ENCODE data around the gene GCA.
A peak's percentile ranks its signal among the peaks of the same experiment; 100 is the strongest.

GCA gene

GRCh38 chr2:162298669-162299335 is 45.1 kb upstream of the GCA start:
- Histone ChIP-seq H3K36me3 (ENCODE audit: control insufficient read depth in 1 of 2, insufficient read depth in 2 of 2, low read depth in 1 of 2, low read length in 2 of 2) (no peaks in the 10 kb centered on the region), H3K4me2 (ENCODE audit: low read length, poor library complexity, severe bottlenecking) (no peak overlapping the region), H2BK5ac (ENCODE audit: low read depth, low read length, poor library complexity, severe bottlenecking) (no peak overlapping the region), H3K27me3 (ENCODE audit: control insufficient read depth in 1 of 2, insufficient read depth in 1 of 2, low read length in 2 of 2) (no peaks in the 10 kb centered on the region), H2AK5ac (ENCODE audit: low read length, severe bottlenecking) (no peak overlapping the region), H3K23ac (ENCODE audit: low read length in 2 of 2) (no peak overlapping the region), H4K8ac (ENCODE audit: low read length) (no peak overlapping the region), H2BK15ac (ENCODE audit: low read depth, poor library complexity, severe bottlenecking) (no peak overlapping the region), H3K4me1 (ENCODE audit: control insufficient read depth, insufficient read depth, low read depth, low read length) (no peaks in the 10 kb centered on the region), H3K9me3 (ENCODE audit: control insufficient read depth, low read length) (no peaks in the 10 kb centered on the region), H2BK120ac (ENCODE audit: low read depth, low read length) (no peak overlapping the region), H2AFZ (ENCODE audit: low read depth, low read length) (no peak overlapping the region), H4K91ac (ENCODE audit: low read length) (no peak overlapping the region), H3K4me3 (ENCODE audit: insufficient read depth in 1 of 2, low read depth in 1 of 2, low read length in 2 of 2) (no peak overlapping the region), H3K14ac (ENCODE audit: low read length in 2 of 2) (no peak overlapping the region), H2BK12ac (ENCODE audit: low read length in 2 of 2) (no peak overlapping the region), H3K27ac (ENCODE audit: low read length, poor library complexity, severe bottlenecking) (no peak overlapping the region), H3K9ac (ENCODE audit: low read length) (no peak overlapping the region), H3K18ac (ENCODE audit: low read depth in 1 of 2, low read length in 2 of 2) (no peak overlapping the region), H3K4ac (ENCODE audit: low read depth in 1 of 2, low read length in 2 of 2) (no peak overlapping the region), H3K79me1 (replicated peaks; ENCODE audit: low read length, poor library complexity, severe bottlenecking) (no peaks in the 10 kb centered on the region)
- DNase-seq, result no peak
- 91% methylated on average over 8 of the region's 9 CpGs for WGBS

- no peaks in the 10 kb centered on the region for H3K27me3 ChIP-seq (ENCODE audit: control insufficient read depth in 1 of 2, insufficient read depth in 1 of 2, low read length in 2 of 2)
- no peak overlapping the region for H4K8ac ChIP-seq (ENCODE audit: low read length)
- no peak for DNase-seq
- no peak overlapping the region for H2BK5ac ChIP-seq (ENCODE audit: low read depth, low read length, poor library complexity, severe bottlenecking)
- H3K9ac ChIP-seq (ENCODE audit: low read length), result peak overlapping the region; percentile 66
- no peaks in the 10 kb centered on the region for H3K36me3 ChIP-seq (ENCODE audit: control insufficient read depth in 1 of 2, insufficient read depth in 2 of 2, low read depth in 1 of 2, low read length in 2 of 2)
- no peak overlapping the region for H3K4me2 ChIP-seq (ENCODE audit: low read length, poor library complexity, severe bottlenecking)
- no peak overlapping the region for H2AFZ ChIP-seq (ENCODE audit: low read depth, low read length)
- no peaks in the 10 kb centered on the region for H3K79me1 ChIP-seq (replicated peaks; ENCODE audit: low read length, poor library complexity, severe bottlenecking)
- no peak overlapping the region for H3K23ac ChIP-seq (ENCODE audit: low read length in 2 of 2)
- H3K18ac ChIP-seq (ENCODE audit: low read depth in 1 of 2, low read length in 2 of 2), result no peak overlapping the region
- H2BK12ac ChIP-seq (ENCODE audit: low read length in 2 of 2), result no peak overlapping the region
- no peak overlapping the region for H3K4ac ChIP-seq (ENCODE audit: low read depth in 1 of 2, low read length in 2 of 2)
- H4K91ac ChIP-seq (ENCODE audit: low read length), result no peak overlapping the region
- H3K4me1 ChIP-seq (ENCODE audit: control insufficient read depth, insufficient read depth, low read depth, low read length), result no peaks in the 10 kb centered on the region
- no peak overlapping the region for H3K14ac ChIP-seq (ENCODE audit: low read length in 2 of 2)
- no peak overlapping the region for H2AK5ac ChIP-seq (ENCODE audit: low read length, severe bottlenecking)
- no peak overlapping the region for H2BK15ac ChIP-seq (ENCODE audit: low read depth, poor library complexity, severe bottlenecking)
- H3K4me3 ChIP-seq (ENCODE audit: insufficient read depth in 1 of 2, low read depth in 1 of 2, low read length in 2 of 2), result no peak overlapping the region
- no peaks in the 10 kb centered on the region for H3K9me3 ChIP-seq (ENCODE audit: control insufficient read depth, low read length)
- H3K27ac ChIP-seq (ENCODE audit: low read length, poor library complexity, severe bottlenecking), result no peak overlapping the region
- no peak overlapping the region for H2BK120ac ChIP-seq (ENCODE audit: low read depth, low read length)
Observed at GRCh38 chr2:162300266-162300665, 43.7 kb upstream of the GCA start.

- peak; percentile 67 for DNase-seq
Observed at GRCh38 chr2:162301151-162301804, 42.7 kb upstream of the GCA start.

GRCh38 chr2:162301877-162302276 is 42.1 kb upstream of the GCA start:
- Histone ChIP-seq H4K91ac (ENCODE audit: low read length) (no peak overlapping the region), H3K4ac (ENCODE audit: low read depth in 1 of 2, low read length in 2 of 2) (no peak overlapping the region), H3K18ac (ENCODE audit: low read depth in 1 of 2, low read length in 2 of 2) (no peak overlapping the region), H3K36me3 (ENCODE audit: control insufficient read depth in 1 of 2, insufficient read depth in 2 of 2, low read depth in 1 of 2, low read length in 2 of 2) (no peaks in the 10 kb centered on the region), H2BK120ac (ENCODE audit: low read depth, low read length) (no peak overlapping the region), H3K23ac (ENCODE audit: low read length in 2 of 2) (no peak overlapping the region), H3K9me3 (ENCODE audit: control insufficient read depth, low read length) (no peaks in the 10 kb centered on the region), H3K4me2 (ENCODE audit: low read length, poor library complexity, severe bottlenecking) (no peak overlapping the region), H3K79me1 (replicated peaks; ENCODE audit: low read length, poor library complexity, severe bottlenecking) (no peaks in the 10 kb centered on the region), H3K4me3 (ENCODE audit: insufficient read depth in 1 of 2, low read depth in 1 of 2, low read length in 2 of 2) (no peak overlapping the region), H2BK5ac (ENCODE audit: low read depth, low read length, poor library complexity, severe bottlenecking) (no peak overlapping the region), H4K8ac (ENCODE audit: low read length) (no peak overlapping the region), H3K9ac (ENCODE audit: low read length) (no peak overlapping the region), H3K4me1 (ENCODE audit: control insufficient read depth, insufficient read depth, low read depth, low read length) (no peaks in the 10 kb centered on the region), H2AFZ (ENCODE audit: low read depth, low read length) (no peak overlapping the region), H2AK5ac (ENCODE audit: low read length, severe bottlenecking) (no peak overlapping the region), H3K27me3 (ENCODE audit: control insufficient read depth in 1 of 2, insufficient read depth in 1 of 2, low read length in 2 of 2) (no peaks in the 10 kb centered on the region), H2BK15ac (ENCODE audit: low read depth, poor library complexity, severe bottlenecking) (no peak overlapping the region), H3K14ac (ENCODE audit: low read length in 2 of 2) (no peak overlapping the region), H3K27ac (ENCODE audit: low read length, poor library complexity, severe bottlenecking) (no peak overlapping the region), H2BK12ac (ENCODE audit: low read length in 2 of 2) (no peak overlapping the region)
- no CpG with 5 or more reads among the region's 1 CpG for WGBS
- DNase-seq, result no peak

More at GRCh38 chr2:162301151-162301804, 42.7 kb upstream of the GCA start:
- Histone ChIP-seq H2AK5ac (ENCODE audit: low read length, severe bottlenecking) (no peak overlapping the region), H3K23ac (ENCODE audit: low read length in 2 of 2) (no peak overlapping the region), H2AFZ (ENCODE audit: low read depth, low read length) (no peak overlapping the region), H3K9ac (ENCODE audit: low read length) (peak overlapping the region; percentile 66), H2BK5ac (ENCODE audit: low read depth, low read length, poor library complexity, severe bottlenecking) (no peak overlapping the region), H3K4ac (ENCODE audit: low read depth in 1 of 2, low read length in 2 of 2) (no peak overlapping the region), H3K4me1 (ENCODE audit: control insufficient read depth, insufficient read depth, low read depth, low read length) (no peaks in the 10 kb centered on the region), H2BK12ac (ENCODE audit: low read length in 2 of 2) (no peak overlapping the region), H3K36me3 (ENCODE audit: control insufficient read depth in 1 of 2, insufficient read depth in 2 of 2, low read depth in 1 of 2, low read length in 2 of 2) (no peaks in the 10 kb centered on the region), H4K8ac (ENCODE audit: low read length) (no peak overlapping the region), H3K14ac (ENCODE audit: low read length in 2 of 2) (no peak overlapping the region), H3K18ac (ENCODE audit: low read depth in 1 of 2, low read length in 2 of 2) (no peak overlapping the region), H3K4me2 (ENCODE audit: low read length, poor library complexity, severe bottlenecking) (no peak overlapping the region), H3K79me1 (replicated peaks; ENCODE audit: low read length, poor library complexity, severe bottlenecking) (no peaks in the 10 kb centered on the region), H3K9me3 (ENCODE audit: control insufficient read depth, low read length) (no peaks in the 10 kb centered on the region), H2BK120ac (ENCODE audit: low read depth, low read length) (no peak overlapping the region), H4K91ac (ENCODE audit: low read length) (no peak overlapping the region), H3K27me3 (ENCODE audit: control insufficient read depth in 1 of 2, insufficient read depth in 1 of 2, low read length in 2 of 2) (no peaks in the 10 kb centered on the region), H2BK15ac (ENCODE audit: low read depth, poor library complexity, severe bottlenecking) (no peak overlapping the region), H3K4me3 (ENCODE audit: insufficient read depth in 1 of 2, low read depth in 1 of 2, low read length in 2 of 2) (peak overlapping the region in 1 of 2 experiments; percentile 56), H3K27ac (ENCODE audit: low read length, poor library complexity, severe bottlenecking) (no peak overlapping the region)
- WGBS, result 2% methylated on average over 5 of the region's 6 CpGs

All from mesenchymal stem cell (in vitro differentiated cells and primary cell).